HL-60 (cell line): ENCODE data around the gene P2RY14.

Source experiments
- GABPA ChIP-seq: IDR thresholded peaks from 2 replicates; pipeline ENCODE4 v1.6.1; 2012; ENCODE audit warnings: low read depth
- POLR2AphosphoS5 ChIP-seq: IDR thresholded peaks from 2 replicates; pipeline ENCODE4 v1.6.1; 2012; ENCODE audit warnings: low read depth
- SPI1 ChIP-seq: IDR thresholded peaks from 2 replicates; pipeline ENCODE4 v1.6.1; 2012; ENCODE audit warnings: low read depth, mild to moderate bottlenecking, borderline replicate concordance
- TF ChIP-seq, protein P1 (sequence below): IDR thresholded peaks from one replicate; pipeline ENCODE4 v1.5.1; 2011; ENCODE audit warnings: low read length, control low read depth, inconsistent platforms; ENCODE audit not compliant: insufficient read depth
- TF ChIP-seq, protein P2 (sequence below): IDR thresholded peaks from 2 replicates; pipeline ENCODE4 v1.6.1; 2012; ENCODE audit warnings: low read depth; ENCODE audit not compliant: insufficient replicate concordance

DNA sequence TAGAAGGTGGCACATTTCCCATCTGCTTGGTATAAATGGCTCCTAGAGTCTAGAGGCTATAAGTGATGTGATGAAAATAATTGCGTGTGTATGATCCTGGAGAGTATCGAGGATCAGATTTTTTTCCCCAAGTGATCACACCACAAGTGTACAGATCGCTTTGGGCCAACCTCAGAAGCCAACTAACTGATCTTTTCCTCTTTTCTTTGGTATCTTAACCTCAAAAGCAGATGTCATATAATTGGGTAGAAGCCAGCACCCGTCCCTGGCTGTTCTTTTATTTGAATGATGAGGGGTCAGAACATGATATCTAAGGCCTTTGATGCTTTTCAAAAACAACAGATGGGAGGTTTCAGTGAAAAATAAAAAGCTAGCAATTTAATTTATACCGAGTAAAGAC is 3.3 kb downstream of the P2RY14 start:
- TF ChIP-seq POLR2AphosphoS5 (no peak), GABPA (no peak), SPI1 (no peak)
- TF ChIP-seq, protein P1, sequence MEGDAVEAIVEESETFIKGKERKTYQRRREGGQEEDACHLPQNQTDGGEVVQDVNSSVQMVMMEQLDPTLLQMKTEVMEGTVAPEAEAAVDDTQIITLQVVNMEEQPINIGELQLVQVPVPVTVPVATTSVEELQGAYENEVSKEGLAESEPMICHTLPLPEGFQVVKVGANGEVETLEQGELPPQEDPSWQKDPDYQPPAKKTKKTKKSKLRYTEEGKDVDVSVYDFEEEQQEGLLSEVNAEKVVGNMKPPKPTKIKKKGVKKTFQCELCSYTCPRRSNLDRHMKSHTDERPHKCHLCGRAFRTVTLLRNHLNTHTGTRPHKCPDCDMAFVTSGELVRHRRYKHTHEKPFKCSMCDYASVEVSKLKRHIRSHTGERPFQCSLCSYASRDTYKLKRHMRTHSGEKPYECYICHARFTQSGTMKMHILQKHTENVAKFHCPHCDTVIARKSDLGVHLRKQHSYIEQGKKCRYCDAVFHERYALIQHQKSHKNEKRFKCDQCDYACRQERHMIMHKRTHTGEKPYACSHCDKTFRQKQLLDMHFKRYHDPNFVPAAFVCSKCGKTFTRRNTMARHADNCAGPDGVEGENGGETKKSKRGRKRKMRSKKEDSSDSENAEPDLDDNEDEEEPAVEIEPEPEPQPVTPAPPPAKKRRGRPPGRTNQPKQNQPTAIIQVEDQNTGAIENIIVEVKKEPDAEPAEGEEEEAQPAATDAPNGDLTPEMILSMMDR, result no peak
- TF ChIP-seq, protein P2, sequence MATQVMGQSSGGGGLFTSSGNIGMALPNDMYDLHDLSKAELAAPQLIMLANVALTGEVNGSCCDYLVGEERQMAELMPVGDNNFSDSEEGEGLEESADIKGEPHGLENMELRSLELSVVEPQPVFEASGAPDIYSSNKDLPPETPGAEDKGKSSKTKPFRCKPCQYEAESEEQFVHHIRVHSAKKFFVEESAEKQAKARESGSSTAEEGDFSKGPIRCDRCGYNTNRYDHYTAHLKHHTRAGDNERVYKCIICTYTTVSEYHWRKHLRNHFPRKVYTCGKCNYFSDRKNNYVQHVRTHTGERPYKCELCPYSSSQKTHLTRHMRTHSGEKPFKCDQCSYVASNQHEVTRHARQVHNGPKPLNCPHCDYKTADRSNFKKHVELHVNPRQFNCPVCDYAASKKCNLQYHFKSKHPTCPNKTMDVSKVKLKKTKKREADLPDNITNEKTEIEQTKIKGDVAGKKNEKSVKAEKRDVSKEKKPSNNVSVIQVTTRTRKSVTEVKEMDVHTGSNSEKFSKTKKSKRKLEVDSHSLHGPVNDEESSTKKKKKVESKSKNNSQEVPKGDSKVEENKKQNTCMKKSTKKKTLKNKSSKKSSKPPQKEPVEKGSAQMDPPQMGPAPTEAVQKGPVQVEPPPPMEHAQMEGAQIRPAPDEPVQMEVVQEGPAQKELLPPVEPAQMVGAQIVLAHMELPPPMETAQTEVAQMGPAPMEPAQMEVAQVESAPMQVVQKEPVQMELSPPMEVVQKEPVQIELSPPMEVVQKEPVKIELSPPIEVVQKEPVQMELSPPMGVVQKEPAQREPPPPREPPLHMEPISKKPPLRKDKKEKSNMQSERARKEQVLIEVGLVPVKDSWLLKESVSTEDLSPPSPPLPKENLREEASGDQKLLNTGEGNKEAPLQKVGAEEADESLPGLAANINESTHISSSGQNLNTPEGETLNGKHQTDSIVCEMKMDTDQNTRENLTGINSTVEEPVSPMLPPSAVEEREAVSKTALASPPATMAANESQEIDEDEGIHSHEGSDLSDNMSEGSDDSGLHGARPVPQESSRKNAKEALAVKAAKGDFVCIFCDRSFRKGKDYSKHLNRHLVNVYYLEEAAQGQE, result no peak
